Tibial nerve (tissue), 3 donors: ENCODE measurements around the gene CDC23.

Experiments
- POLR2A ChIP-seq, 2 donors: fragments of 450-650 bp; IDR thresholded peaks; one replicate each; pipeline ENCODE4 v1.6.1; 2017; ENCODE audit warnings: antibody characterized with exemption in 2 of 2, mild to moderate bottlenecking in 2 of 2, moderate library complexity in 2 of 2
- TF ChIP-seq, protein P1 (sequence below), 5 experiments: fragments of 200-600 bp in 3 of 5; fragments of 450-650 bp in 2 of 5; sonication (generic) in 3 of 5; IDR thresholded peaks; one replicate each; pipeline ENCODE4 v1.5.1; 2016 to 2019; ENCODE audit warnings: antibody characterized with exemption in 5 of 5, mild to moderate bottlenecking in 3 of 5, moderate library complexity in 2 of 5

DNA sequence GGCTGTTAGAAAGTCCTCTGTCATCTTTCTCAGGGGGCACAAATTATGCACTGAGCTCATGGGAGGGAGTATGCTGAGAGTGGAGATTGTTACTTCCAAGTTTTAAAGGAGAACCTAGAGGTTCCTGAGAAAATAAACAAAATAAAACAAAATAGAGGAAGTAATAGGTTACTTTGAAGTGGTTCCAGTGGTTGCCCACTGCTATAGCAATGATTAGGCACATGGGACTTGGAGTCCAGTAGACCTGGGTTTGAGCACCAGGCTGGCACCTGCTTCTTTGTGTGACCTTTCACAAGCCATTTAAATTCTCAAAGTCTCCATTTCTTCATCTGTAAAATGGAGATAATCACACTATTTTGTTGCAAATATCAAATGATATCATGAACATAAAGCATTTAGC is 13.8 kb upstream of the CDC23 start:
- TF ChIP-seq, protein P1, sequence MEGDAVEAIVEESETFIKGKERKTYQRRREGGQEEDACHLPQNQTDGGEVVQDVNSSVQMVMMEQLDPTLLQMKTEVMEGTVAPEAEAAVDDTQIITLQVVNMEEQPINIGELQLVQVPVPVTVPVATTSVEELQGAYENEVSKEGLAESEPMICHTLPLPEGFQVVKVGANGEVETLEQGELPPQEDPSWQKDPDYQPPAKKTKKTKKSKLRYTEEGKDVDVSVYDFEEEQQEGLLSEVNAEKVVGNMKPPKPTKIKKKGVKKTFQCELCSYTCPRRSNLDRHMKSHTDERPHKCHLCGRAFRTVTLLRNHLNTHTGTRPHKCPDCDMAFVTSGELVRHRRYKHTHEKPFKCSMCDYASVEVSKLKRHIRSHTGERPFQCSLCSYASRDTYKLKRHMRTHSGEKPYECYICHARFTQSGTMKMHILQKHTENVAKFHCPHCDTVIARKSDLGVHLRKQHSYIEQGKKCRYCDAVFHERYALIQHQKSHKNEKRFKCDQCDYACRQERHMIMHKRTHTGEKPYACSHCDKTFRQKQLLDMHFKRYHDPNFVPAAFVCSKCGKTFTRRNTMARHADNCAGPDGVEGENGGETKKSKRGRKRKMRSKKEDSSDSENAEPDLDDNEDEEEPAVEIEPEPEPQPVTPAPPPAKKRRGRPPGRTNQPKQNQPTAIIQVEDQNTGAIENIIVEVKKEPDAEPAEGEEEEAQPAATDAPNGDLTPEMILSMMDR (IDR thresholded peaks at IDR 0.05), result no peak
- no peak for TF ChIP-seq POLR2A (IDR thresholded peaks at IDR 0.05)
